A549 (cell line): Measurements from ENCODE around the gene GTF2A1. TPM values are rescaled to one million over a fixed set of nuclear protein-coding genes. Genes with fewer than 3 reads are reported as not detected.
A peak's percentile ranks its signal among the peaks of the same experiment; 100 is the strongest.
"Not testable (repeated sequence)": the region's sequence is repeated elsewhere in the genome, so short reads cannot be mapped to it uniquely, and the experiment has no call there.

Experiments
- ATAC-seq, 2 experiments: fragments of 200-7000 bp in 1 of 2; fragments of >200 bp in 1 of 2; cut with Nextera tagmentation in 1 of 2; cut with Tn5 transposase in 1 of 2; 3 replicates each; pipeline versions ENCODE4 v1.8.0 to v1.9.1; 2018 to 2020; ENCODE audit warnings: mild to moderate bottlenecking in 1 of 2, moderate library complexity in 1 of 2
- CTCF ChIA-PET: fragments of 300-600 bp; sonication (Branson Sonifier 250); formaldehyde crosslinking; extraction: SDS; loops from one replicate; lab custom pipeline; 2021; ENCODE audit warnings: antibody characterized with exemption, inconsistent platforms; lab: Yijun Ruan, JAX
- POLR2A ChIA-PET: fragments of 350-600 bp; formaldehyde crosslinking; extraction: SDS; loops from one replicate; lab custom pipeline; 2021; ENCODE audit warnings: antibody characterized with exemption, inconsistent platforms; lab: Yijun Ruan, JAX
- DNase-seq, 2 experiments: peaks; one replicate each; pipeline versions ENCODE4 v3.0.0 to v3.0.0-alpha.2; 2011 to 2016; ENCODE audit warnings: low read depth in 1 of 2, low spot score in 1 of 2
- FAIRE-seq: peaks from 2 replicates; lab custom pipeline; 2011; peaks lifted over from hg19 to GRCh38; lab: Jason Lieb, UNC
- H3K27ac ChIP-seq, 2 experiments: fragments of >200 bp; sonication (Bioruptor Twin); formaldehyde crosslinking; 3 replicates each; pipeline ENCODE4 v1.5.1; 2016 to 2017
- H3K4me1 ChIP-seq: fragments of >200 bp; sonication (Bioruptor Twin); formaldehyde crosslinking; 3 replicates; pipeline ENCODE4 v1.6.1; 2016
- H3K4me2 ChIP-seq: fragments of >200 bp; sonication (Bioruptor Twin); formaldehyde crosslinking; 3 replicates; pipeline ENCODE4 v1.6.1; 2016
- H3K4me3 ChIP-seq: fragments of >200 bp; sonication (Bioruptor Twin); formaldehyde crosslinking; 3 replicates; pipeline ENCODE4 v1.5.1; 2016
- H3K9me3 ChIP-seq: fragments of >200 bp; sonication (Bioruptor Twin); formaldehyde crosslinking; 3 replicates; pipeline ENCODE4 v1.6.1; 2016
- BHLHE40 ChIP-seq: IDR thresholded peaks from 2 replicates; pipeline ENCODE4 v1.6.1; 2012; ENCODE audit warnings: low read depth, low read length, inconsistent platforms
- CHD2 ChIP-seq: fragments of 150-350 bp; IDR thresholded peaks from 2 replicates; pipeline ENCODE4 v1.6.1; 2014; ENCODE audit warnings: low read length; ENCODE audit not compliant: partially characterized antibody
- EHMT2 ChIP-seq: fragments of 200-600 bp; sonication (generic); IDR thresholded peaks from 2 replicates; pipeline ENCODE4 v1.6.1; 2016; ENCODE audit warnings: antibody characterized with exemption, low read depth, mild to moderate bottlenecking, moderate library complexity
- EP300 ChIP-seq, 2 experiments: fragments of >200 bp; sonication (Bioruptor Twin); formaldehyde crosslinking; IDR thresholded peaks; 2 replicates in 1 of 2; 3 replicates in 1 of 2; pipeline ENCODE4 v1.6.1; 2016 to 2017
- FOSB ChIP-seq: fragments of 250-450 bp; sonication (Bioruptor Pico); IDR thresholded peaks from 2 replicates; pipeline ENCODE4 v1.5.0; 2020; ENCODE audit warnings: mild to moderate bottlenecking, moderate library complexity
- FOXS1 ChIP-seq: fragments of 250-450 bp; sonication (Bioruptor Pico); IDR thresholded peaks from 2 replicates; pipeline ENCODE4 v1.5.0; 2020; ENCODE audit warnings: mild to moderate bottlenecking, moderate library complexity
- KDM1A ChIP-seq: fragments of 200-600 bp; sonication (generic); IDR thresholded peaks from 2 replicates; pipeline ENCODE4 v1.6.1; 2016; ENCODE audit warnings: low read depth, mild to moderate bottlenecking
- MAFK ChIP-seq: fragments of 450-650 bp; IDR thresholded peaks from 2 replicates; pipeline ENCODE4 v1.6.1; 2014; ENCODE audit not compliant: partially characterized antibody
- MYC ChIP-seq: IDR thresholded peaks from 2 replicates; pipeline ENCODE4 v1.6.1; 2012; ENCODE audit warnings: mild to moderate bottlenecking, inconsistent platforms, low read length, improper control_type of control experiment, borderline replicate concordance
- NFE2L2 ChIP-seq: fragments of 150-350 bp; conservative IDR thresholded peaks from 2 replicates; pipeline ENCODE4 v1.6.1; 2014; ENCODE audit warnings: low read length
- NPAS2 ChIP-seq: fragments of 250-450 bp; sonication (Bioruptor Pico); IDR thresholded peaks from 2 replicates; pipeline ENCODE4 v1.8.0; 2022; ENCODE audit warnings: mild to moderate bottlenecking, moderate library complexity, borderline replicate concordance
- NR3C1 ChIP-seq: fragments of >200 bp; sonication (Bioruptor Twin); formaldehyde crosslinking; IDR thresholded peaks from 3 replicates; pipeline ENCODE4 v1.6.1; 2017
- POLR2A ChIP-seq: IDR thresholded peaks from 2 replicates; pipeline ENCODE4 v1.6.1; 2012; ENCODE audit warnings: mild to moderate bottlenecking, low read length
- RARB ChIP-seq: fragments of 250-450 bp; sonication (Bioruptor Pico); IDR thresholded peaks from 2 replicates; pipeline ENCODE4 v1.8.0; 2021; ENCODE audit warnings: mild to moderate bottlenecking, moderate library complexity
- SREBF2 ChIP-seq: fragments of 450-650 bp; IDR thresholded peaks from 2 replicates; pipeline ENCODE4 v1.6.1; 2014; ENCODE audit warnings: mild to moderate bottlenecking, moderate library complexity
- TFCP2L1 ChIP-seq: fragments of 250-450 bp; sonication (Bioruptor Pico); IDR thresholded peaks from 2 replicates; pipeline ENCODE4 v1.5.0; 2021; ENCODE audit warnings: mild to moderate bottlenecking
- ZC3H11A ChIP-seq: fragments of 450-650 bp; IDR thresholded peaks from 2 replicates; pipeline ENCODE4 v1.6.1; 2014; ENCODE audit warnings: antibody characterized with exemption, mild to moderate bottlenecking
- ZNF302 ChIP-seq: fragments of 250-450 bp; sonication (Bioruptor Pico); IDR thresholded peaks from 2 replicates; pipeline ENCODE4 v1.9.0; 2021; ENCODE audit warnings: inconsistent platforms, mild to moderate bottlenecking, moderate library complexity
- WGBS: methylation state at CpG from one replicate; pipeline ENCODE4 v1.1.6; 2017; ENCODE audit errors: missing lambda C conversion rate; 5-methylcytosine and 5-hydroxymethylcytosine counted together
- polyA plus RNA-seq, 4 experiments: library from polyadenylated mRNA; depleted of rRNA in 3 of 4; stranded (reverse); fragments of >200 nt; fragmentation: RNase III in 1 of 4; extraction: RNeasy Plus Mini Kit Qiagen cat#74134 plus additional on column Dnase treatment in 1 of 4; gene quantifications; 2 replicates in 3 of 4; 3 replicates in 1 of 4; pipeline ENCODE4 v1.2.3, GENCODE V29; 2011 to 2017
- TF ChIP-seq, protein P1 (sequence below): fragments of >200 bp; sonication (Bioruptor Twin); formaldehyde crosslinking; IDR thresholded peaks from 2 replicates; pipeline ENCODE4 v1.6.1; 2016

The GTF2A1 gene
- polyA plus RNA-seq, 2 of the 4 experiments (the other 2 are of a cell fraction): 12.5 to 19.6 TPM

DNA sequence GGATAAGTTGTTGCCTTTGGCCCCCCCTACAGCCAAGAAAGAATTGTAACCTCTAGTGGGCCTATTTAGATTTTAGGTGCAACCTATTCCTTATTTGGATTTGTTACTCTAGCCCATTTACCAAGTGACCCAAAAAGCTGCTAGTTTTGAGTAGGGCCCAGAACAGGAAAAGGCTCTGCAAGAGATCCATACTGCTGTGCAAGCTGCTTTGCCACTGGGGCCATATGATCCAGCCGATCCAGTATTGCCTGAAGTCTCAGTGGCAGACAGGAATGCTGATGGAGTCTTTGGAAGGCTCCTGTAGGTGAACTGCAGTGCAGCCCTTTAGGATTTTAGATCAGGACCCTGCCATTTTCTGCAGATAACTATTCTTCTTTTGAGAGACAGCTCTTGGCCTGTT, 12.9 kb upstream of the GTF2A1 start:
- WGBS: 73% methylated on average over 1 of the region's 1 CpG
- POLR2A ChIA-PET: interaction anchor here (1.2 kb wide), 1 partner anchor 13 kb away, joined by 9 read pairs; the partner anchor contains the start of gene GTF2A1
- TF ChIP-seq ZNF302 (CRISPR knock-in tag): no peak
- Histone ChIP-seq H3K4me3 (no peak overlapping the region), H3K27ac (no peak overlapping the region), H3K9me3 (no peaks in the 10 kb centered on the region), H3K4me2 (no peak overlapping the region), H3K4me1 (no peaks in the 10 kb centered on the region)
- CTCF ChIA-PET: interaction anchor here (1.2 kb wide), 1 partner anchor 11 kb away, joined by 3 read pairs; no protein-coding TSS in a partner anchor
- no peak for DNase-seq
- no peak for FAIRE-seq
- ATAC-seq: no peak

DNA sequence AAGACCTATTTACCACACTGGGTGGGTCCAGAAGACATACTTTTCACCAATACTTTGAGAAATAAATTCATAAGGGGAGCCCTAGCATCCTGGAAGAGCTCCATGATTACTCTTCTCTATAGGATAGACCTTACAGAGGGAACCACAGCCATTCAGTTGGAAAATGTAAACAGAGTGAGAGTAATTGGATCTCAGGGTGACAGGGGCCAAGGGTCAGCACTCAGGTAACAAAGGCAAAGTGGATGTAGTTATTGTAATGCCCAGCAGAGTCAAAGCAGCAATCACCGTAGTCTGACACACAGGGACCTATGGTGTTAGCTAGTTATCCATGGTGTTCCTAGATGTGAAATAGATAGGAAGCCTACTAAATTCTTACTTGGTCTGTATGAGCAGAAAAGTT, 10.8 kb upstream of the GTF2A1 start:
- POLR2A ChIA-PET: interaction anchor here (1.5 kb wide), 1 partner anchor 12 kb away, joined by 4 read pairs; no protein-coding TSS in a partner anchor
- CTCF ChIA-PET: interaction anchor here (0.5 kb wide), 1 partner anchor 705 kb away, joined by 5 read pairs; no protein-coding TSS in a partner anchor
- TF ChIP-seq POLR2A: no peak
- TF ChIP-seq KDM1A: no peak
- TF ChIP-seq RARB (CRISPR knock-in tag): no peak
- TF ChIP-seq ZC3H11A: no peak
- no peak for TF ChIP-seq ZNF302 (CRISPR knock-in tag)
- no peak for TF ChIP-seq NR3C1
- TF ChIP-seq TFCP2L1: no peak
- no peak for TF ChIP-seq MYC

DNA sequence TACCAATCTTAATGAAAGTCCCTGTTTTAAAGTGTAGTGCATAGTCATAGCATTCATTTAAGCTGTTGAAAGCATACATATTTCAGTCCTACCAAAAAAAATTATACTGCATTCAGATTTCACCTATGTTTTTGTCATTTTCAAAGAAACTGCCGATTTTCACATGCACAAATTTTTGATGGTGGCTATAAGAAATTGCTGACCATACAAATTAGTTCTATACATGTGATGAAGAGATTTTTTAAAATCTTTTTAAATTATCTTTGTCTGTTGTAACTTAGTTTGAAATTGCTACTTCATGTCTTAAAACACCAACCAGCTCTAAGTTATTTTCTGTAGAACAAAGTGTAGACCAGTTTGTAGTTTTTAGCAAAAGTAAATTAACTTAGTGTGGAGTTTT, 3.5 kb upstream of the GTF2A1 start:
- ChIA-PET POLR2A (no interaction called here), CTCF (no interaction called here)
- no peak for ATAC-seq
- WGBS: 70% methylated on average over 1 of the region's 1 CpG
- Histone ChIP-seq H3K4me1 (peaks cover 12% of the 10 kb centered on the region), H3K27ac (no peak overlapping the region), H3K9me3 (peaks cover 5% of the 10 kb centered on the region; the same call in 1 of the 3 replicates), H3K4me2 (no peak overlapping the region), H3K4me3 (no peak overlapping the region)
- no peak for FAIRE-seq
- TF ChIP-seq BHLHE40 (no peak), MAFK (peak; percentile 93)
- DNase-seq: no peak

More for the DNA sequence above, 10.8 kb upstream of the GTF2A1 start:
- Histone ChIP-seq H3K9me3 (no peaks in the 10 kb centered on the region), H3K4me2 (no peak overlapping the region), H3K4me1 (no peaks in the 10 kb centered on the region), H3K4me3 (no peak overlapping the region), H3K27ac (no peak overlapping the region)
- WGBS: 53% methylated on average over 1 of the region's 1 CpG
- ATAC-seq (no peak), DNase-seq (no peak), FAIRE-seq (no peak)

DNA sequence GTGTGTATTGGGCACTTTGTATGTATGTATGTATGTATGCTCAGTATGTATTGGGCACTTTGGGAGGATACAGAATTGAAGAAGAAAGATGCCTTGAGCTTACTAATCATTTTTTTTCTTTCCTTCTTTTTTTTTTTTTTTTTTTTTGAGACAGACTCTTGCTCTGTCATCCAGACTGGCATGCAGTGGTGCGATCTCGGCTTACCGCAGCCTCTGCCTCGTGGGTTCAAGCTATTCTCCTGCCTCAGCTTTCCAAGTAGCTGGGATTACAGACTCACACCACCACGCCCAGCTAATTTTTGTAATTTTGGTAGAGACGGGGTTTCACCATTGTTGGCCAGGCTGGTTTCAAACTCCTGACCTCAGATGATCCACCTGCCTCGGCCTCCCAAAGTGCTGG, 3.0 kb upstream of the GTF2A1 start:
- CTCF ChIA-PET, H3K4me2 ChIP-seq, H3K27ac ChIP-seq, FAIRE-seq, H3K9me3 ChIP-seq, POLR2A ChIA-PET, H3K4me3 ChIP-seq, DNase-seq, ATAC-seq: not testable (repeated sequence)
- peaks cover 12% of the 10 kb centered on the region for H3K4me1 ChIP-seq
- 87% methylated on average over 7 of the region's 7 CpGs for whole genome bisulfite sequencing

DNA sequence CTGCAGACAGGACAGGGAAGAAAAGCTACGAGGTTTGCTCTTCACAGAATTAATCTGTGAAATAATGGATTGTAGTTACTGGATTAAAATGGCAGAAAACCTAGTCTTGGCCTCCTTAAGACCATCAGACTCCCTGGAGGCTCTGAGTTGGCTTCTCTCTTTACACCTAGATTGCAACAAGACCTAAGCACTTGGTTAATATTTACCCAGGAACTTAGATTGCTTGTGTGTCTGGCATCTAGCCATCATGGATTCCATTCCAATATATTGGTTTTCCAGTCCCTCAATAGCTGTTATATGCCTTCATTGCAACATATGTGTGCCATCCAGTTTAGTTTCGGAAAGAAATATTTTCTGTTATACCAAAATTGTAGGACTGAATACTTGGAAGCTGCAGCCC, 1.9 kb upstream of the GTF2A1 start:
- Histone ChIP-seq H3K4me1 (peaks cover 21% of the 10 kb centered on the region), H3K4me2 (no peak overlapping the region), H3K9me3 (peaks cover 5% of the 10 kb centered on the region; the same call in 1 of the 3 replicates), H3K27ac (no peak overlapping the region), H3K4me3 (no peak overlapping the region)
- FAIRE-seq (no peak), ATAC-seq (no peak), DNase-seq (no peak)
- CTCF ChIA-PET: interaction anchor here (1.1 kb wide), 1 partner anchor 12 kb away, joined by 3 read pairs; no protein-coding TSS in a partner anchor
- TF ChIP-seq EHMT2 (no peak), FOXS1 (CRISPR knock-in tag) (no peak), EP300 (IDR thresholded peaks at IDR 0.05) (no peak), SREBF2 (no peak), NPAS2 (CRISPR knock-in tag) (no peak), CHD2 (no peak), FOSB (CRISPR knock-in tag) (no peak), NFE2L2 (no peak)
- TF ChIP-seq, protein P1, sequence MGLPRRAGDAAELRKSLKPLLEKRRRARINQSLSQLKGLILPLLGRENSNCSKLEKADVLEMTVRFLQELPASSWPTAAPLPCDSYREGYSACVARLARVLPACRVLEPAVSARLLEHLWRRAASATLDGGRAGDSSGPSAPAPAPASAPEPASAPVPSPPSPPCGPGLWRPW: no peak
- POLR2A ChIA-PET: no interaction called here
- 98% methylated on average over 2 of the region's 2 CpGs for WGBS
